Endodermal cell (in vitro differentiated cells): ENCODE measurements around the gene AFF2. TPM values are rescaled to one million over a fixed set of nuclear protein-coding genes. Genes with fewer than 3 reads are reported as not detected.

Experiments
- DNase-seq: peaks from one replicate; pipeline ENCODE4 v3.0.0-alpha.2; 2017
- H3K27ac ChIP-seq: 2 replicates; pipeline ENCODE4 v1.5.1; 2013; ENCODE audit warnings: mild to moderate bottlenecking, low read depth, low read length, moderate library complexity
- H3K27me3 ChIP-seq: 2 replicates; pipeline ENCODE4 v1.6.1; 2013; ENCODE audit warnings: mild to moderate bottlenecking, low read length, moderate library complexity; ENCODE audit not compliant: insufficient read depth, control insufficient read depth, poor library complexity, severe bottlenecking
- H3K36me3 ChIP-seq: 2 replicates; pipeline ENCODE4 v1.7.0; 2013; ENCODE audit warnings: mild to moderate bottlenecking, low read length, moderate library complexity; ENCODE audit not compliant: control insufficient read depth, insufficient read depth
- H3K4me1 ChIP-seq: one replicate; pipeline ENCODE4 v1.7.0; 2013; ENCODE audit warnings: low read length; ENCODE audit not compliant: control insufficient read depth, insufficient read depth
- H3K4me3 ChIP-seq: 2 replicates; pipeline ENCODE4 v1.5.1; 2013; ENCODE audit warnings: mild to moderate bottlenecking, low read length, moderate library complexity
- H3K9ac ChIP-seq: 2 replicates; pipeline ENCODE4 v1.6.1; 2013; ENCODE audit warnings: mild to moderate bottlenecking, low read length, moderate library complexity; ENCODE audit not compliant: poor library complexity, severe bottlenecking; ENCODE audit errors: extremely low read depth
- H3K9me3 ChIP-seq: 2 replicates; pipeline ENCODE4 v1.6.1; 2013; ENCODE audit warnings: mild to moderate bottlenecking, low read length, moderate library complexity; ENCODE audit not compliant: control insufficient read depth
- H3K27ac Mint-ChIP-seq: 2 replicates; pipeline ENCODE4 v1.8.0; 2020; ENCODE audit warnings: mixed read lengths
- H3K27me3 Mint-ChIP-seq: 2 replicates; pipeline ENCODE4 v1.8.0; 2021; ENCODE audit warnings: mild to moderate bottlenecking, mixed read lengths; ENCODE audit not compliant: insufficient read depth
- H3K36me3 Mint-ChIP-seq: 2 replicates; pipeline ENCODE4 v1.8.0; 2020; ENCODE audit warnings: low read depth, mixed read lengths
- H3K4me1 Mint-ChIP-seq: 2 replicates; pipeline ENCODE4 v1.8.0; 2020; ENCODE audit warnings: mixed read lengths
- H3K4me3 Mint-ChIP-seq: 2 replicates; pipeline ENCODE4 v1.8.0; 2020; ENCODE audit warnings: mild to moderate bottlenecking, moderate library complexity, mixed read lengths
- H3K9me3 Mint-ChIP-seq: 2 replicates; pipeline ENCODE4 v1.8.0; 2020; ENCODE audit warnings: mild to moderate bottlenecking, mixed read lengths
- WGBS, 2 experiments: methylation state at CpG; one replicate each; pipeline versions ENCODE4 v1.1.5 to v1.1.7; 2013; ENCODE audit warnings: missing lambda C conversion rate in 2 of 2, mixed read lengths in 1 of 2; ENCODE audit not compliant: insufficient coverage in 1 of 2, insufficient read length in 1 of 2; 5-methylcytosine and 5-hydroxymethylcytosine counted together
- total RNA-seq, 2 donors: library from RNA; stranded (reverse); fragmentation: NEBNext Ultra II Directional in 1 of 2; extraction: Animal tissue kit (Norgen Biotek cat#: 25700) in 1 of 2; gene quantifications; 2 replicates in 1 of 2; 3 replicates in 1 of 2; pipeline ENCODE4 v1.2.1, GENCODE V29; 2021
- TF ChIP-seq, protein P1 (sequence below): fragments of 200-600 bp; sonication (generic); conservative IDR thresholded peaks from 2 replicates; pipeline ENCODE4 v1.5.0; 2021; ENCODE audit warnings: antibody characterized with exemption, mild to moderate bottlenecking

The AFF2 gene
- total RNA-seq, 2 donors from 2014 or later: 3.7 to 5.6 TPM

DNA sequence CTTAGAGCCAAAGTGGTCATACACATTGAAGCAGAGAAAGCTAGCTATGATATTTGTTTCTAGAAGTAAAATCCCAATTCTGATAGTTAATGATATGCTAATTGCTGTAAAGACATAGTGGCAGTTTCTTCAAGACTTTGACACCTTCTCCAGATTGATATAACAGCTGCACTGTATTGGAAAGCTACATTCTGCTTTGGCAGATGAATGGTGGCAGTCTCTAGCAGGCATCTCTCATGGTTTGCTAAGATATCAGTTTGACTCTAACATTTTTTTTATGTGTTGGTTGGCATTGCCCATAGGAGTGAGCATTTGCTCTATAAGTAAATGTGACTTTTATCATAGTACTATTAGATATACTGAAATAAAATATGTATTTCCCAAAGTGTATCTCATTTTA lies 128.2 kb downstream of the AFF2 start:
- H3K27ac ChIP-seq: no peak overlapping the region
- DNase-seq: no peak
- Mint-ChIP-seq H3K4me3 (no peak overlapping the region), H3K4me1 (no peaks in the 10 kb centered on the region), H3K27me3 (no peaks in the 10 kb centered on the region), H3K36me3 (no peaks in the 10 kb centered on the region), H3K9me3 (peaks cover 39% of the 10 kb centered on the region), H3K27ac (no peak overlapping the region)
- H3K9me3 ChIP-seq: no peaks in the 10 kb centered on the region
- no peak overlapping the region for H3K4me3 ChIP-seq
- H3K36me3 ChIP-seq: no peaks in the 10 kb centered on the region
- TF ChIP-seq, protein P1, sequence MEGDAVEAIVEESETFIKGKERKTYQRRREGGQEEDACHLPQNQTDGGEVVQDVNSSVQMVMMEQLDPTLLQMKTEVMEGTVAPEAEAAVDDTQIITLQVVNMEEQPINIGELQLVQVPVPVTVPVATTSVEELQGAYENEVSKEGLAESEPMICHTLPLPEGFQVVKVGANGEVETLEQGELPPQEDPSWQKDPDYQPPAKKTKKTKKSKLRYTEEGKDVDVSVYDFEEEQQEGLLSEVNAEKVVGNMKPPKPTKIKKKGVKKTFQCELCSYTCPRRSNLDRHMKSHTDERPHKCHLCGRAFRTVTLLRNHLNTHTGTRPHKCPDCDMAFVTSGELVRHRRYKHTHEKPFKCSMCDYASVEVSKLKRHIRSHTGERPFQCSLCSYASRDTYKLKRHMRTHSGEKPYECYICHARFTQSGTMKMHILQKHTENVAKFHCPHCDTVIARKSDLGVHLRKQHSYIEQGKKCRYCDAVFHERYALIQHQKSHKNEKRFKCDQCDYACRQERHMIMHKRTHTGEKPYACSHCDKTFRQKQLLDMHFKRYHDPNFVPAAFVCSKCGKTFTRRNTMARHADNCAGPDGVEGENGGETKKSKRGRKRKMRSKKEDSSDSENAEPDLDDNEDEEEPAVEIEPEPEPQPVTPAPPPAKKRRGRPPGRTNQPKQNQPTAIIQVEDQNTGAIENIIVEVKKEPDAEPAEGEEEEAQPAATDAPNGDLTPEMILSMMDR: no peak
- no peak overlapping the region for H3K9ac ChIP-seq
- no peaks in the 10 kb centered on the region for H3K4me1 ChIP-seq
- H3K27me3 ChIP-seq: no peaks in the 10 kb centered on the region

DNA sequence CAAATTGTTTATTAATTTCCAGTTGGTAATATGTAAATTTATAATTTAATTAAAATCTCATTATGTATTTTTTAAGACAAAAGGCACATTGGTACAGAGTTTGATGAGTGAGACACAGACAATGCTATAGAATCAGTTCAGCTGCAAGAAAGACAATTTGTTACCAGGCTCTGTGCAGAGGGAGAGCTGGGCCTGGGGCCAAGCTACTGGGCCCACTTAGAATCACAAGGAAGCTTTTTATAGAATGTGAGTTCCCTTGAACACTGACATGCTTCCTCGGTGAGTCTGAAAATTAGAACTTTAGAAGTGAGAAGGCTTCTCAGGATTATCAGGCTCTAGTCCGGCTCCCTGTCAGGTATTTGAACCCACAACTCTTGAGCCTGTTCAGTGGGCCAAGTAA lies 129.0 kb downstream of the AFF2 start:
- TF ChIP-seq, protein P1: no peak
- 98% methylated on average over 2 of the region's 2 CpGs; no CpG with 5 or more reads in 1 of the 2 experiments for WGBS, 2 experiments

DNA sequence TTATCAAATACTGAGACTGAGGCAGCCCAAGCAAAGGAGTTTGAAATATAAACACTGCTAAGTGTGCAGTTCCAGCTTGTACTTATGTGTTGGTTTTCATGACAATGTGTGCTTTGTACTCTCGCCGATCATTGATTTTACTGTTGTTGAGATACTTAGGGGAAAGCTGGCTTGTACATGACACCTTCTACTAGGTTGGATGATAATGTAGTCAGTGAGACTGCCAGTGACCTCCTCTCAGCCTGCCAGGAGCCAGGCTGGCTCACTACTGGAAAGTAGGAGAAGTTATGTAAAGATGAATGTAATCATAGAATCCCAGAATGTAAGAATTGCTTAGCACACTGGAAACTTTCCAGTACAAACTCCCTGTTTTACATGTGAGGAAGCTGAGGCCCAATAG lies 132.0 kb downstream of the AFF2 start:
- Histone ChIP-seq H3K27ac (no peak overlapping the region), H3K36me3 (no peaks in the 10 kb centered on the region), H3K4me3 (no peak overlapping the region), H3K9me3 (no peaks in the 10 kb centered on the region), H3K27me3 (no peaks in the 10 kb centered on the region), H3K4me1 (no peaks in the 10 kb centered on the region), H3K9ac (no peak overlapping the region)
- H3K9me3 Mint-ChIP-seq: peaks cover 45% of the 10 kb centered on the region
- no peak overlapping the region for H3K4me3 Mint-ChIP-seq
- H3K27ac Mint-ChIP-seq: no peak overlapping the region
- no peaks in the 10 kb centered on the region for H3K27me3 Mint-ChIP-seq
- H3K4me1 Mint-ChIP-seq: no peaks in the 10 kb centered on the region
- H3K36me3 Mint-ChIP-seq: no peaks in the 10 kb centered on the region
- TF ChIP-seq, protein P1: no peak
- DNase-seq: no peak
- WGBS, 2 experiments: 96% methylated on average over 2 of the region's 2 CpGs; no CpG with 5 or more reads in 1 of the 2 experiments

More for the DNA sequence above, 129.0 kb downstream of the AFF2 start:
- H3K27ac ChIP-seq: no peak overlapping the region
- H3K9ac ChIP-seq: no peak overlapping the region
- H3K9me3 ChIP-seq: no peaks in the 10 kb centered on the region
- no peak for DNase-seq
- Mint-ChIP-seq H3K27me3 (no peaks in the 10 kb centered on the region), H3K4me1 (no peaks in the 10 kb centered on the region), H3K4me3 (no peak overlapping the region), H3K27ac (no peak overlapping the region), H3K9me3 (peaks cover 40% of the 10 kb centered on the region), H3K36me3 (no peaks in the 10 kb centered on the region)
- H3K4me3 ChIP-seq: no peak overlapping the region
- no peaks in the 10 kb centered on the region for H3K4me1 ChIP-seq
- H3K36me3 ChIP-seq: no peaks in the 10 kb centered on the region
- no peaks in the 10 kb centered on the region for H3K27me3 ChIP-seq
